NOMO-1 treated with DMSO at 0.1 percent for 48 hours (cell line): ENCODE results near the gene IDUA.

Experiments used
- DNase-seq: peaks from one replicate; lab custom pipeline; 2025; ENCODE audit not compliant: unreplicated experiment; lab: John Stamatoyannopoulos, UW

IDUA gene

GRCh38 chr4:955931-956381 is 30.9 kb upstream of the IDUA start:
- no peak for DNase-seq

GRCh38 chr4:956531-957230 is 30.2 kb upstream of the IDUA start:
- DNase-seq, result no peak

GRCh38 chr4:957231-957580 is 29.6 kb upstream of the IDUA start:
- no peak for DNase-seq

- no peak for DNase-seq
Measured at GRCh38 chr4:957581-958313, 29.1 kb upstream of the IDUA start.

- DNase-seq, result no peak
Measured at GRCh38 chr4:958314-958665, 28.6 kb upstream of the IDUA start.

- no peak for DNase-seq
Measured at GRCh38 chr4:958696-959337, 28.0 kb upstream of the IDUA start.

GRCh38 chr4:959338-960139 is 27.3 kb upstream of the IDUA start:
- DNase-seq, result no peak

GRCh38 chr4:960140-960635 is 26.7 kb upstream of the IDUA start:
- DNase-seq, result no peak

- DNase-seq, result no peak
Measured at GRCh38 chr4:960636-961350, 26.1 kb upstream of the IDUA start.

GRCh38 chr4:961351-962230 is 25.3 kb upstream of the IDUA start:
- DNase-seq, result no peak

GRCh38 chr4:962231-963208 is 24.3 kb upstream of the IDUA start:
- no peak for DNase-seq

GRCh38 chr4:963276-964225 is 23.3 kb upstream of the IDUA start:
- DNase-seq, result no peak

- DNase-seq, result no peak
Measured at GRCh38 chr4:964346-965025, 22.4 kb upstream of the IDUA start.

- DNase-seq, result no peak
Measured at GRCh38 chr4:965048-965765, 21.6 kb upstream of the IDUA start.

- DNase-seq, result no peak
Measured at GRCh38 chr4:965766-966134, 21.1 kb upstream of the IDUA start.
